DMS53 (cell line): ENCODE results near the gene GLI3.

Experiments
- DNase-seq: peaks from one replicate; lab custom pipeline; 2025; lab: John Stamatoyannopoulos, UW

The GLI3 gene

DNA sequence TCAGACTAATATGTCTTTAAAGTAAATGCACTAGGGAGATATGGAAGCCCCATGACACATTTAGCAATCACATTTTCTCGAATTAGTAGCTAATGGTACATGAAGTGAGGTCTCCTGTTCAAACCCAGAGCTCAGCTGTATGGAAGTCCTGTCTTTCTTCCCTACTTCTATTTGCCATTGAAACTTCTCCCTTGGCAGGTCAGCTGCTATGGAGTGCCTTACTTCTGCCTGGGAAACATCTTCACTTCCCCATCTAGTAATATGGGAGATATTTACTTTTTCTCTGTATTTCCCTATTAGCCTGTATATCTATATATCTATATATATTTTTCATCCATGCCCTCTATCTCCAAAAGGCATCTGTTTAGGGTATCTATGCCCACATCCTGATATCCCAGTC is 308.8 kb downstream of the GLI3 start:
- no peak for DNase-seq

DNA sequence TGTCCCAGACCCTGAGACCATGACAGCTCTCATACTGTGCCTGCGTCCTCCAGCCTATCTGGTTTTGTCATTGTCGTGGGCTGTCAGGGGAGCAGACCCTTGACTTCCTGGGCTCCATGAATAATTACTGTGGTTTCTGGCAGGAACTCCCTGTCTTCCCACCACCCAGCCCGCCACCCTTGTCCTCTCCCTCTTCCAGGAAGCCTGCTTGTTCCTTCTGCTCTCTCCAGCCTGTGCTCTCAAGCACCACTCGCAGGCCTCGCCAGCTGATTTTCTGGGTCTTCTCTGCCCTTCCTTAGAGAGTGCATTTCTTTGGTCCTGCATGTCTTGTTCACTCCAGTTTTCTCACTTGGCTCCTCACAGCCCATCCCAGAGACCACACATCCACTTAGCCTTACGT is 309.6 kb downstream of the GLI3 start:
- no peak for DNase-seq

DNA sequence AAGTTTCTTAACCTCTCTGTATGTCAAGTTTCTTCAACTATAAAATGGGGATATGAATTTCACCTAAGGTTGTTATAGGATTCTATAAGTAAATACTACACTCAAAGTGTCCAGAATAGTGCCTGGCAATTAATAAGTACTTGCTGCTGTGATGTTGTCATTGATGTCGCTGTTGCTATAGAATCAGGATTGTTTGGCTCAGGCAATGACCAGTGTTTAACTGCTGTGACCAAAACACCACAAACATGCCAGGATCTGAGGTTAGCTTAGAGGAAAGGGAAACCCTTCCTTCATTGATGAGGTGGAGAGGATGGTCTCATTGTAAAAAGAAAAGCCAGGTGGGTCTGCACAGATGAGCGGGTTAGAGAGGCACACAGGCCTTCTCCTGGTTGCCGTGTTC is 311.1 kb downstream of the GLI3 start:
- peak; percentile 47 for DNase-seq

DNA sequence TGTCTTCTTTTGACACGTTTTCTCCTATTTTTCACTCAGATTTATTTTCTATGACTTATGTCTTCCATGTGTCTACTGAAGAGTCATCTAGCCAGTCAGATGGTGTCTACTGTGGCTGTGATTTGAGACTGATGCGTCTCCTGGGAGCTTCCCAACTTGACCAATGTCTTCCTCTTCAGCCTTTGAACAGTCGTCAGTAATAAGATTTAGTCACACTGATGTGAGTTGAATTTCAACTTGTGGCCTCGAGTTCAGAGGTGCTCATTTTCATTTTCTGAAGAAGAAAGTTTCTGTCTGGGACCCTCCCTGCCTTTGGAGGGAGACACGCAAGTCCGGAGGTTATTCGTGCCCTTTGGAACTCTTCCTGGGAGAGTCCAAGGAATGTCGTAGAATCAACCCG is 312.2 kb downstream of the GLI3 start:
- DNase-seq, result no peak

DNA sequence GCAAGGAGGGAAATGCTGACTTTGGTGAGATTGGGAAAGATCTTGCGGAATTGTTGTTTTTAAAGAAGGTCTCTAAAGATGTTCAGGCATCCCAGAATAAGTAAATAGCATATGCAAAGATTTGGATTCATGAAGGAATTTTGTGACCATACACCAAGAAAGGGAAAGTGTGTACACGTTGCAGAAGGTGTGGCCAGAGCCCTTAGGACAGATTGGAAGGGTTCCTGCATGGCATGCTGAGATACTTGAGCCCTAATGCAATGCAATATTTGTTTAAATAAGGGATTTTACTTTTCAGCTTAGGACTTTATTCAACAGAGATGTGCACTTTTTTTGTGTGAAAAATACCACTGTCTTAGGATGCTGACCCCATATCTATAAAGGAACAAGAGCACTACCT is 314.6 kb downstream of the GLI3 start:
- DNase-seq, result no peak

DNA sequence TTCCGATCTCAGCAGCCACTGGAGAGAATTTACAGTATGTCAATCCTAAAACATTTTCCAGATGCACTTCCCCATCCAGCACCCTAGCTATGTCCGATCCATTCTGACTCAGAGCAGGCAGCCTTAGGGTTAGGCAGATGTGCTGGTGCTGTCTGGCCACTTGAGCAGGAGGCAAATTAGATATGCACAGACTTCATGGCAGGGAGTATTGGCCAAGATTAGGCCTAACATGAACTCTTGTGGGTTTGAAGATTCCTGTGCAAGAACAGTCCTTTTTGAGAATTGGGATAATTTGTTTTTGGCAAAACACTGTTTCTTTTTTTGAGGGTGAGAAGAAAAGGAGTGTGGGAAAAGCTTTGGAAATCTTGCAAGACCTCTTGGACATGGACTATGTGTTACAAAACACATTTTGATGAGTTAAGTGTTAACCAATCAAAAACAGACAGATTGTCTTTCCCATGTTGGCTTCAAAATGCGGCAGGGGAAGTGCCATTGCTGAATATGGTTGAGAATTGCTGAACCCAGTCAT is 315.5 kb downstream of the GLI3 start:
- no peak for DNase-seq

DNA sequence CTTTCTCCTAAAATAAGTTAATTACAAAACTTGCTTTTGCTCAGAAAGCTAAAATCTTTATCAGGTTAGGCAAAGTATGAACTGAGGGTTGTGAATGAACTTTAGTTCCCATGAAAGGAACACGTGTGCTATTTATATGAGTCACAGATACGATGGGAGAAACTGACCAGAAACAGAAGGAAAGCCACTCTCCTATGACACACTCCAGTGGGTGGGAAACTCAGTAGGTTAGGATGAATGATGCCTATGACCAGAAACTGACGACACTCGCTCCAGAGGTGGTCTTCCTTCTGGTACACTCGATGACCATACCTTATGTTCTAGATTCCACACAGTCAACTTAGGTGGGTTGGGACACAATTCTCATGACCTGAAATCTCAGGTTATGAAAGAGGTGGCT is 318.4 kb downstream of the GLI3 start:
- no peak for DNase-seq

DNA sequence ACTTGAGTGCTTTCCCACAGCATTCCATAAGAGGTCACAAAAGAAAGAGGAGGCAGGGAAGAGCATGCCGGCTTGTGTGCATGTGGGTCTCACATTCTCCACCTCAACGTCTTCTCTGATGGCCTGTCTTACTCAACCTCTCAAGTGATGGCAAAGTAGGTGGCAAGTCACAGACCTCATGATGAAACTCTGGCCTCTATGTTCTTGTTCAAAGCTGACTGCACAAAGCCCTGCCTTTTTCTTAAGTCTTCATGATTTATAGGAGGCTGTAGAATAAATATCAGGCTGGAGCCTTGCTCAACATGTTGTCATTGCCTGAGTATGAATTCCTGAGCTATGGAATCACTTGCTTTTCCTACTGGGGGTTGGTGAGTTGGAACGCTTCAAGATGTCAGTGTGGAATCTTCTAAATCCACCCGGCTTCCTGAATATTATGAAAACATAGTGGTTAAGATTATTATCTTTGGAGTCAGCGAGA is 320.5 kb downstream of the GLI3 start:
- no peak for DNase-seq

DNA sequence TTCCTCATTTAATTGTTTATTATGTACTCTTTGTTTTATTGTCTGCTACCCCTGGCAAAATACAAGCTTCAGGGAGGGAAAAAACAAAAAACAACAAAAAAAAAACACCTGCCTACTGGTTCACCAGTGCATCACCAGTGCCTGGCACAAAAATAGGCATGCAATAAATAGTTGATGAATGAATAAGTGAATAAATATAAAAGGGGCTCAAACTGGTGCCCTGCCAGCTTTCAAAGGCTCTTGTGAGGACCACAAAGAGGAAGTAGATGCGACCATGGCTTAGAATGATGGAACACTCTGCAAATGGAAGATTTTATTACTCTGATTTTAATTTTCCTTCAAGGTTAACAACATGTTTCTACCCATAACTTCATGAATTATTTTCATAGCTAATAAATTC is 321.1 kb downstream of the GLI3 start:
- DNase-seq, result no peak

DNA sequence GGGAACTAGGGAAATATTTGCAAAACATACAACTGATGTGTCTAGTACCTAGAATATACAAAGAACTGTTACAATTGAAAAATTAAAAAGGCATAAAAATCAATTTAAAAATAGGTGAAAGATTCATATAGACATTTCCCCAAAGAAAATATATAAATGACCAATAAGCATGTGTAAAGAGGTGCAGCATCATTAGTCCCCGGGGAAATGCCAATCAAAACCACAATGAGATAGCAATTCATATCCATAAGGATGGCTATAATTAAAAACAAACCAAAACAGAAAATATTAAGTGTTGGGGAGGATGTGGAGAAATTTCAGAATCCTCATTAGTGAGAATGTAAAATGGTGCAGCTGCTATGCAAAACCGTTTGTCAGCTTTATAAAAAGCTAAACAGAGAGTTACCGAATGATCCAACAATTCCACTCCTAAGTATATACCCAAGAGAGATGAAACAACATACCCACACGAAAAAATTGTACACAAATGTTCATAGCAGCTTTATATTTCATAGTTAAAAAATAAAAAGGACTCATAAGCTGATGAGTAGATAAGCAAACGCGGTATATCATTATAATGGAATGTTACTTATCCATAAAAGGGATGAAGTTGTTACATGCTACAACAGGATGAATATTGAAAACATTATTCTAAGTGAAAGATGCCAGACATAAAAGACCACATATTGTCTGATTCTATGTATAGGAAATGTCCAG is 324.0 kb downstream of the GLI3 start:
- no peak for DNase-seq

DNA sequence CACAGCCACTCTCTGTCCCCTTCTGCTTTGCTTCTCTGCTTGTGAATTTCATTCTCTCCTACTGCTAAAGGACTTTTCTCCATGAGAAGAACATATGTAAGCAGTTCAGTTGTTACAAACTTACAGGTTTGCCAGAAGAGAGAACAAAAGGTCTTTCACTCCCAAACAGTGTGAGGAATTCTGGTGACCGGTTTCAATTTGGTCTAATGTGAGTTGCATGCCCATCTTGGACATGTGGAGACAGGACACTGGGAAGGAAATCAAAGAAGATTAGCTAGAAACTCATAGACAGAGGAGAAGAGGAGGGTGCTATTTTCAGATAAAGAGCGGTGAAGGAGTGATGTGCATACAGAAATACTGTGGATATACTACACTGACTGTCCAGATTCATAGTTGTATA is 324.6 kb downstream of the GLI3 start:
- no peak for DNase-seq

DNA sequence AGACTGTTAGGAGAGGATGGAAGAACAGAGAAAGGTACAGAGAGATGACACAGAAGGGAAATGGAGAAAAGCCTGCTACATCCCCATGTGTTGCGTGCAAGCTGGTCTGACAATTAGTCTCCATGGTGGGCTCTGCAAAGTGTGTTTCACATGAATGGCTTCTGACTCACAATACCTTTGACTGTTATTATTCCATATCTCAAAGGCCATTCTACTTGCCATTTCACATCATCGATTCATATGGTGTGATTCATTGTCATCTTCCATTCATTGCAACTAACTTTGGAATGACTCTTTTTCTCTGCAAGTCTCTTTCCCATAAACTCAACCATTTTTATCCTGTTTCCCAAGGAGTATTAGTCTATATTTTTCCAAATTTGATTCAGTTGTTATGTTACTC is 325.2 kb downstream of the GLI3 start:
- DNase-seq, result no peak
